Karpas-422 (cell line): Measurements from ENCODE around the gene WDR89. TPM values are rescaled to one million over a fixed set of nuclear protein-coding genes. Genes with fewer than 3 reads are reported as not detected.

Experiments used
- DNase-seq: peaks from one replicate; pipeline ENCODE4 v3.0.0-alpha.2; 2015
- H2AFZ ChIP-seq: fragments of 200-600 bp; sonication (generic); 2 replicates; pipeline ENCODE4 v1.6.1; 2014; ENCODE audit warnings: antibody characterized with exemption, low read length, mixed read lengths
- H3K27ac ChIP-seq: fragments of 200-600 bp; sonication (generic); 2 replicates; pipeline ENCODE4 v1.5.1; 2014; ENCODE audit warnings: mild to moderate bottlenecking, low read length, moderate library complexity
- H3K27me3 ChIP-seq: fragments of 200-600 bp; sonication (generic); 2 replicates; pipeline ENCODE4 v1.6.1; 2014; ENCODE audit warnings: low read length, mixed read lengths
- H3K36me3 ChIP-seq: fragments of 200-600 bp; sonication (generic); 2 replicates; pipeline ENCODE4 v1.6.1; 2014; ENCODE audit warnings: low read length, mixed read lengths; ENCODE audit not compliant: insufficient read depth
- H3K4me1 ChIP-seq: fragments of 200-600 bp; sonication (generic); 2 replicates; pipeline ENCODE4 v1.6.1; 2014; ENCODE audit warnings: mild to moderate bottlenecking, low read length, mixed read lengths
- H3K4me2 ChIP-seq: fragments of 200-600 bp; sonication (generic); 2 replicates; pipeline ENCODE4 v1.6.1; 2014; ENCODE audit warnings: low read length, low read depth, mild to moderate bottlenecking; ENCODE audit not compliant: poor library complexity, severe bottlenecking
- H3K4me3 ChIP-seq: fragments of 200-600 bp; sonication (generic); 2 replicates; pipeline ENCODE4 v1.5.1; 2014; ENCODE audit warnings: mild to moderate bottlenecking, antibody characterized with exemption, low read length, mixed read lengths
- H3K79me2 ChIP-seq: fragments of 200-600 bp; sonication (generic); 2 replicates; pipeline ENCODE4 v1.6.1; 2014; ENCODE audit warnings: mild to moderate bottlenecking, low read length, mixed read lengths
- H3K9ac ChIP-seq: fragments of 200-600 bp; sonication (generic); 2 replicates; pipeline ENCODE4 v1.6.0; 2014; ENCODE audit warnings: low read length
- H3K9me2 ChIP-seq: fragments of 200-600 bp; sonication (generic), shearing (Covaris generic); replicated peaks from 2 replicates; pipeline ENCODE4 v1.6.0; 2014; ENCODE audit warnings: mild to moderate bottlenecking, low read length, moderate library complexity; ENCODE audit not compliant: insufficient read depth
- H3K9me3 ChIP-seq: fragments of 300-700, 200-600 bp; sonication (generic); 2 replicates; pipeline ENCODE4 v1.6.1; 2014; ENCODE audit warnings: low read length, mixed read lengths
- H4K20me1 ChIP-seq: fragments of 200-600 bp; sonication (generic); 2 replicates; pipeline ENCODE4 v1.6.1; 2014; ENCODE audit warnings: mild to moderate bottlenecking, antibody characterized with exemption, low read length, low read depth; ENCODE audit not compliant: insufficient read depth
- total RNA-seq: library from RNA; depleted of rRNA; stranded (reverse); fragments of >200 nt; shearing (Covaris generic); gene quantifications from 2 replicates; pipeline ENCODE4 v1.2.3, GENCODE V29; 2014; ENCODE audit warnings: low replicate concordance

Gene WDR89
- total RNA-seq, 1 experiment from 2014 or later, result 34.4 TPM

- no peaks in the 10 kb centered on the region for H3K9me2 ChIP-seq
Measured at GRCh38 chr14:63578300-63578699, 63.4 kb downstream of the WDR89 start.

DNA sequence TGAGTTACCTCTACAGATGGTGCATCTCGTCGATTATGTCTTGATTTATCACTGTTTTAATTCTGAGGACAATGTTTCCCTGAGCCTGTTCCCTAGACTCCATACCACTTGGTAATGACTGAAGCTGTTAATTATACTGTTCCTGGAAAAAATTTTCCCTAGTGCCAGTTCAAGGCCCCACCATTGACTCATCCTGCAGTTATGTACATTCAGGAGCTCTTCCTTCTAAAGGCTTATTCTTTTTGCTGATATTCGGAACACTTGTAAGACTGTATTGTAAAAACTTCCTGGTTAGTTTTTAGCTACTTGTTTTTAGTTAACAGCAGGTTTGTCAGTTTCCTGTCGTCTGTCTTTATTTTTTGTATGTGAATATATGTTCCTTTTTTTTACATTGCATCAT, 68.1 kb downstream of the WDR89 start:
- Histone ChIP-seq H3K9ac (no peak overlapping the region), H3K36me3 (no peaks in the 10 kb centered on the region), H3K9me3 (no peaks in the 10 kb centered on the region), H3K27ac (no peak overlapping the region), H3K4me2 (no peak overlapping the region), H3K4me1 (no peaks in the 10 kb centered on the region), H3K4me3 (no peak overlapping the region), H3K27me3 (0 out of 2 replicates have a peak, but pooled peaks cover 2% of the 10 kb centered on the region), H3K79me2 (no peaks in the 10 kb centered on the region), H3K9me2 (no peaks in the 10 kb centered on the region), H2AFZ (no peak overlapping the region), H4K20me1 (no peaks in the 10 kb centered on the region)
- DNase-seq, result no peak

More at GRCh38 chr14:63578300-63578699, 63.4 kb downstream of the WDR89 start:
- Histone ChIP-seq H3K27ac (no peak overlapping the region), H2AFZ (no peak overlapping the region), H3K9me3 (no peaks in the 10 kb centered on the region), H3K4me1 (peaks cover 8% of the 10 kb centered on the region; the same call in 1 of the 2 replicates), H3K27me3 (0 out of 2 replicates have a peak, but pooled peaks cover 2% of the 10 kb centered on the region), H3K4me2 (no peak overlapping the region), H3K9ac (no peak overlapping the region), H3K36me3 (no peaks in the 10 kb centered on the region), H3K79me2 (no peaks in the 10 kb centered on the region), H3K4me3 (no peak overlapping the region), H4K20me1 (no peaks in the 10 kb centered on the region)
- DNase-seq, result no peak

DNA sequence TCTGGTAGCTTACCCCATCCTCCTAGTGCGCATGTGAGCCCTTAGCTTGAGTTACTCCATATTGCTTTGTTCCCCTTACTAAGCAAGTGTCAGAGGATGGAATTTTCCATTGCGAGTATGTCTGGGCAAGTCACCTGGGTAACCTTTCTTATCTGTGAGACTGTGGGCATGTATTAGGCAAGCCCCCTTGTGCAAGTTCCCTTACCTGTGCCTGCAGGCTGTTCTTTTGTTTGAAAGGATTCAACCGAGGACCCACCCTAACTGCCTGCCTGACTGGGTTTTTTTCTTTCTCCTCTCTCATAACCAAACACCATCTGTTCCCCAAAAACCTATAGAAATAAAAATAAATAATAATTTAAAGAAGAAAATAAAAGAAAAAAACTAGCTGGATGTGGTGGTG, 76.2 kb downstream of the WDR89 start:
- Histone ChIP-seq H3K79me2 (no peaks in the 10 kb centered on the region), H2AFZ (no peak overlapping the region), H3K27me3 (no peaks in the 10 kb centered on the region), H3K4me3 (no peak overlapping the region), H3K36me3 (no peaks in the 10 kb centered on the region), H3K4me2 (no peak overlapping the region), H3K9ac (no peak overlapping the region), H3K27ac (no peak overlapping the region), H3K4me1 (no peaks in the 10 kb centered on the region), H3K9me3 (no peaks in the 10 kb centered on the region), H3K9me2 (no peaks in the 10 kb centered on the region), H4K20me1 (no peaks in the 10 kb centered on the region)
- DNase-seq, result no peak

DNA sequence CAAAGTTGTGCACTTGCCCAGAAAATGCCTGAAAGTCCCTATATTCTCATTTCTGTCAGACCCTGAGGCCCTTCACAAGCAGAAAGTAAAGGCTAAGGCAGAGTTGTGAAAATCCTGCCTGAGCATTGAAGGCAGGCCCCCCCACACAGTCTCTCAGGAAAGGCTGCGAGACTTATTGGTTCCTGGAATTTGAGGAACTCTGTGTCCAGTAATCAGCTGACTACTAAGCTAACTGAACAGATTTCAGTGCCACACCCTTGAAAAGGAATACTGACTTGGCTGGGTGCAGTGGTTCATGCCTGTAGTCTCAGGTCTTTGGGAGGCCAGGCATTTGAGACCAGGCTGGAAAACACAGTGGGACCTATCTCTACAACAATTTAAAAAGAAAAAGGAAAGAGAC, 77.4 kb downstream of the WDR89 start:
- Histone ChIP-seq H3K4me1 (no peaks in the 10 kb centered on the region), H4K20me1 (no peaks in the 10 kb centered on the region), H3K4me3 (no peak overlapping the region), H3K9me3 (no peaks in the 10 kb centered on the region), H3K27ac (no peak overlapping the region), H2AFZ (no peak overlapping the region), H3K9ac (no peak overlapping the region), H3K4me2 (no peak overlapping the region), H3K36me3 (no peaks in the 10 kb centered on the region), H3K9me2 (no peaks in the 10 kb centered on the region), H3K79me2 (no peaks in the 10 kb centered on the region), H3K27me3 (no peaks in the 10 kb centered on the region)
- DNase-seq, result no peak

GRCh38 chr14:63563370-63564026, 78.2 kb downstream of the WDR89 start:
- Histone ChIP-seq H3K27ac (no peak overlapping the region), H3K9me3 (no peaks in the 10 kb centered on the region), H3K4me3 (no peak overlapping the region), H3K36me3 (no peaks in the 10 kb centered on the region), H2AFZ (no peak overlapping the region), H3K4me2 (no peak overlapping the region), H3K9me2 (no peaks in the 10 kb centered on the region), H3K27me3 (no peaks in the 10 kb centered on the region), H3K4me1 (no peaks in the 10 kb centered on the region), H3K9ac (no peak overlapping the region), H4K20me1 (no peaks in the 10 kb centered on the region), H3K79me2 (no peaks in the 10 kb centered on the region)
- DNase-seq, result no peak

GRCh38 chr14:63562405-63562804, 79.3 kb downstream of the WDR89 start:
- no peaks in the 10 kb centered on the region for H3K9me3 ChIP-seq
- H3K9me2 ChIP-seq, result no peaks in the 10 kb centered on the region

DNA sequence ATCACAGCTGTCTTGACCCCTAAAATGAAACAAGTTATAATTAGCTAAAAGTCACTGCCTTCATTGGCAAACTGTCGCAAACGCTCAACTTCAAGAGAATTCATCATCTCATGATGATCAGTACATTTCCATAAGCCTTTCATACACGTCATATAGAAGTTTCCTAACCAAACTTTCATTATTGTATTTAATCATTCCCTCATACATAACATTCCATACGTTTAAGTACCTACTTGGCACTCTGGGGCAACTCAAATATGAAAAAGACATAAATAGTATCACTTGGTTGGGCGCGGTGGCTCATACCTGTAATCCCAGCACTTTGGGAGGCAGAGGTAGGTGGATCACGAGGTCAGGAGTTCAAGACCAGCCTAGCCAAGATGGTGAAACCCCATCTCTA, 86.1 kb downstream of the WDR89 start:
- Histone ChIP-seq H4K20me1 (no peaks in the 10 kb centered on the region), H3K4me2 (no peak overlapping the region)

More at GRCh38 chr14:63562405-63562804, 79.3 kb downstream of the WDR89 start:
- H3K27ac ChIP-seq, result no peak overlapping the region
- no peak for DNase-seq
- no peaks in the 10 kb centered on the region for H4K20me1 ChIP-seq
- no peak overlapping the region for H2AFZ ChIP-seq
- no peak overlapping the region for H3K4me2 ChIP-seq
- no peak overlapping the region for H3K9ac ChIP-seq
- no peak overlapping the region for H3K4me3 ChIP-seq
- no peaks in the 10 kb centered on the region for H3K36me3 ChIP-seq
- H3K4me1 ChIP-seq, result no peaks in the 10 kb centered on the region
- H3K79me2 ChIP-seq, result no peaks in the 10 kb centered on the region
- H3K27me3 ChIP-seq, result no peaks in the 10 kb centered on the region

GRCh38 chr14:63551332-63551731, 90.3 kb downstream of the WDR89 start:
- H3K36me3 ChIP-seq, result no peaks in the 10 kb centered on the region
- H3K4me2 ChIP-seq, result no peak overlapping the region
- DNase-seq, result no peak
- no peak overlapping the region for H3K27ac ChIP-seq
- H3K9me3 ChIP-seq, result no peaks in the 10 kb centered on the region
- H3K9ac ChIP-seq, result no peak overlapping the region
- peaks cover 6% of the 10 kb centered on the region for H3K4me1 ChIP-seq
- H3K4me3 ChIP-seq, result no peak overlapping the region
- no peaks in the 10 kb centered on the region for H3K27me3 ChIP-seq
- H3K9me2 ChIP-seq, result no peaks in the 10 kb centered on the region
- no peak overlapping the region for H2AFZ ChIP-seq
- H3K79me2 ChIP-seq, result no peaks in the 10 kb centered on the region
- H4K20me1 ChIP-seq, result no peaks in the 10 kb centered on the region

More for the DNA sequence above, 86.1 kb downstream of the WDR89 start:
- Histone ChIP-seq H3K9me2 (no peaks in the 10 kb centered on the region), H3K9ac (no peak overlapping the region), H3K4me3 (no peak overlapping the region), H2AFZ (no peak overlapping the region), H3K9me3 (no peaks in the 10 kb centered on the region), H3K27ac (no peak overlapping the region), H3K36me3 (no peaks in the 10 kb centered on the region), H3K27me3 (no peaks in the 10 kb centered on the region), H3K79me2 (no peaks in the 10 kb centered on the region), H3K4me1 (no peaks in the 10 kb centered on the region)
- no peak for DNase-seq
